Measurements from ENCODE around the gene RPL19.

DNA sequence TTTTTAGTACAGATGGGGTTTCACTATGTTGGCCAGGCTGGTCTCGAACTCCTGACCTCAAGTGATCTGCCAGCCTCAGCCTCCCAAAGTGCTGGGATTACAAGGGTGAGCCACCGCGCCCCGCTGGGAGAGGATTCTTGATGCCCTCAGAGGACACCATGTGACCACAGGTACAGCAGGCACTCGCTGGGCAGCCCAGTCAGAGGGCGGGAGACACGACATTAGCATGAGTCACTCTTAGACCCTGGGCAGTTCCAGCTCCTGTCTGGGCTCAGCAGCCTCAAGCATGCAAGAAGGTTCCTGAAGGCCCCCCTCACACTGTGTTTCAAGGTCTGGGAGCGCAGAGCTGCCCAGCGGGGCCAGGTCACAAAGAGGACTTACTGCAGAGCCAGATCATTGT is 13.8 kb downstream of the RPL19 start:
- no peak for TF ChIP-seq POLR2A (IDR thresholded peaks at IDR 0.05)
- TF ChIP-seq, protein P1, sequence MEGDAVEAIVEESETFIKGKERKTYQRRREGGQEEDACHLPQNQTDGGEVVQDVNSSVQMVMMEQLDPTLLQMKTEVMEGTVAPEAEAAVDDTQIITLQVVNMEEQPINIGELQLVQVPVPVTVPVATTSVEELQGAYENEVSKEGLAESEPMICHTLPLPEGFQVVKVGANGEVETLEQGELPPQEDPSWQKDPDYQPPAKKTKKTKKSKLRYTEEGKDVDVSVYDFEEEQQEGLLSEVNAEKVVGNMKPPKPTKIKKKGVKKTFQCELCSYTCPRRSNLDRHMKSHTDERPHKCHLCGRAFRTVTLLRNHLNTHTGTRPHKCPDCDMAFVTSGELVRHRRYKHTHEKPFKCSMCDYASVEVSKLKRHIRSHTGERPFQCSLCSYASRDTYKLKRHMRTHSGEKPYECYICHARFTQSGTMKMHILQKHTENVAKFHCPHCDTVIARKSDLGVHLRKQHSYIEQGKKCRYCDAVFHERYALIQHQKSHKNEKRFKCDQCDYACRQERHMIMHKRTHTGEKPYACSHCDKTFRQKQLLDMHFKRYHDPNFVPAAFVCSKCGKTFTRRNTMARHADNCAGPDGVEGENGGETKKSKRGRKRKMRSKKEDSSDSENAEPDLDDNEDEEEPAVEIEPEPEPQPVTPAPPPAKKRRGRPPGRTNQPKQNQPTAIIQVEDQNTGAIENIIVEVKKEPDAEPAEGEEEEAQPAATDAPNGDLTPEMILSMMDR (IDR thresholded peaks at IDR 0.05) = no peak

Data from body of pancreas (tissue), 4 donors.